MM.1S (cell line): ENCODE data around the gene AMIGO1.

ENCODE experiments used
- DNase-seq: peaks from one replicate; pipeline ENCODE4 v3.0.0-alpha.2; 2015
- H2AFZ ChIP-seq: fragments of 300-600 bp; sonication (generic); 2 replicates; pipeline ENCODE4 v1.6.0; 2016; ENCODE audit warnings: antibody characterized with exemption, low read length
- H3F3A ChIP-seq: fragments of 300-600 bp; sonication (generic); 2 replicates; pipeline ENCODE4 v1.6.1; 2016; ENCODE audit warnings: mild to moderate bottlenecking, antibody characterized with exemption, low read length, moderate library complexity, mixed read lengths; ENCODE audit not compliant: insufficient read depth
- H3K27ac ChIP-seq: fragments of 300-600 bp; sonication (generic); 2 replicates; pipeline ENCODE4 v1.5.1; 2016; ENCODE audit warnings: mild to moderate bottlenecking, low read length
- H3K27me3 ChIP-seq: fragments of 300-600 bp; sonication (generic); replicated peaks from 2 replicates; pipeline ENCODE4 v1.6.0; 2016; ENCODE audit warnings: low read length; ENCODE audit not compliant: insufficient read depth
- H3K36me3 ChIP-seq: fragments of 300-600 bp; sonication (generic); replicated peaks from 2 replicates; pipeline ENCODE4 v1.6.1; 2016; ENCODE audit warnings: mild to moderate bottlenecking, low read length, mixed read lengths; ENCODE audit not compliant: insufficient read depth
- H3K4me1 ChIP-seq: fragments of 300-600 bp; sonication (generic); 2 replicates; pipeline ENCODE4 v1.6.1; 2016; ENCODE audit warnings: low read length, mixed read lengths
- H3K4me2 ChIP-seq: fragments of 300-600 bp; sonication (generic); 2 replicates; pipeline ENCODE4 v1.6.0; 2016; ENCODE audit warnings: low read depth, low read length
- H3K4me3 ChIP-seq: fragments of 300-600 bp; sonication (generic); 2 replicates; pipeline ENCODE4 v1.5.1; 2016; ENCODE audit warnings: low read length, mixed read lengths
- H3K79me2 ChIP-seq: fragments of 300-600 bp; sonication (generic); 2 replicates; pipeline ENCODE4 v1.6.1; 2016; ENCODE audit warnings: mixed run types, low read length, mixed read lengths
- H3K9ac ChIP-seq: fragments of 300-600 bp; sonication (generic); 2 replicates; pipeline ENCODE4 v1.6.1; 2016; ENCODE audit warnings: low read length, mixed read lengths
- H3K9me2 ChIP-seq: fragments of 300-600 bp; sonication (generic); replicated peaks from 2 replicates; pipeline ENCODE4 v1.6.1; 2016; ENCODE audit warnings: mild to moderate bottlenecking, low read length, mixed read lengths; ENCODE audit not compliant: insufficient read depth
- H3K9me3 ChIP-seq: fragments of 300-600 bp; sonication (generic); replicated peaks from 2 replicates; pipeline ENCODE4 v1.6.1; 2016; ENCODE audit warnings: mild to moderate bottlenecking, low read length, mixed read lengths; ENCODE audit not compliant: insufficient read depth
- H4K20me1 ChIP-seq: fragments of 300-600 bp; sonication (generic); 2 replicates; pipeline ENCODE4 v1.6.1; 2016; ENCODE audit warnings: mild to moderate bottlenecking, low read length, moderate library complexity, mixed read lengths; ENCODE audit not compliant: insufficient read depth
- EZH2 ChIP-seq: fragments of 300-600 bp; sonication (generic); optimal IDR thresholded peaks from 2 replicates; pipeline ENCODE3; 2017; ENCODE audit warnings: low read depth, mild to moderate bottlenecking, antibody characterized with exemption, low read length, mixed read lengths
- EZH2phosphoT487 ChIP-seq: fragments of 300-600 bp; sonication (generic); IDR thresholded peaks from 2 replicates; pipeline ENCODE4 v1.6.1; 2018; ENCODE audit warnings: antibody characterized with exemption, low read length
- TF ChIP-seq, protein P1 (sequence below): fragments of 300-600 bp; sonication (generic); IDR thresholded peaks from 2 replicates; pipeline ENCODE4 v1.5.1; 2016; ENCODE audit warnings: antibody characterized with exemption, low read length, mixed read lengths

The AMIGO1 gene

DNA sequence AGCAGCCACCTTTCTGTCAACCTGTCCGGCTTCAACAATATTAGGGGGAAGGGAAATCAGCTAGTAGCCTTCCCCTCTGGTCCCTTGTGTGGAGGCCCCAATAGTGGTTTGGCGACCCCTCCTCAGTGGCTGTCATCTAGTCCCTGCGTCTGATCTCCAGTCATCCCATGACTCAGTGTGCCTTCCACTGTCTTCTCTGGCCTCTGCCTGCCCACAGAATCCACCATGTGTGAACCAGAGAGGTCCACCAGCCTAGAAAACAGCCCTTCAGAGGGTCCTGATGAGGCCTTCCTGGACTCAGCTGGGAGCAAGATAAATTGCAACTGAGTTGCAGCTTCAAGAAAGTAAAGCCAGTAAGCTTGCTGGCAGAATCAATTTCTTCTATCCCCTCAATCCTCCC lies 29.6 kb downstream of the AMIGO1 start:
- Histone ChIP-seq H3K36me3 (no peaks in the 10 kb centered on the region), H3F3A (no peaks in the 10 kb centered on the region), H3K4me2 (no peak overlapping the region), H3K27ac (no peak overlapping the region), H2AFZ (no peak overlapping the region), H3K9me3 (no peaks in the 10 kb centered on the region), H4K20me1 (no peaks in the 10 kb centered on the region), H3K27me3 (peaks cover 10% of the 10 kb centered on the region), H3K4me1 (no peaks in the 10 kb centered on the region), H3K9me2 (no peaks in the 10 kb centered on the region), H3K79me2 (0 out of 2 replicates have a peak, but pooled peaks cover 4% of the 10 kb centered on the region), H3K9ac (no peak overlapping the region), H3K4me3 (no peak overlapping the region)
- TF ChIP-seq, protein P1, sequence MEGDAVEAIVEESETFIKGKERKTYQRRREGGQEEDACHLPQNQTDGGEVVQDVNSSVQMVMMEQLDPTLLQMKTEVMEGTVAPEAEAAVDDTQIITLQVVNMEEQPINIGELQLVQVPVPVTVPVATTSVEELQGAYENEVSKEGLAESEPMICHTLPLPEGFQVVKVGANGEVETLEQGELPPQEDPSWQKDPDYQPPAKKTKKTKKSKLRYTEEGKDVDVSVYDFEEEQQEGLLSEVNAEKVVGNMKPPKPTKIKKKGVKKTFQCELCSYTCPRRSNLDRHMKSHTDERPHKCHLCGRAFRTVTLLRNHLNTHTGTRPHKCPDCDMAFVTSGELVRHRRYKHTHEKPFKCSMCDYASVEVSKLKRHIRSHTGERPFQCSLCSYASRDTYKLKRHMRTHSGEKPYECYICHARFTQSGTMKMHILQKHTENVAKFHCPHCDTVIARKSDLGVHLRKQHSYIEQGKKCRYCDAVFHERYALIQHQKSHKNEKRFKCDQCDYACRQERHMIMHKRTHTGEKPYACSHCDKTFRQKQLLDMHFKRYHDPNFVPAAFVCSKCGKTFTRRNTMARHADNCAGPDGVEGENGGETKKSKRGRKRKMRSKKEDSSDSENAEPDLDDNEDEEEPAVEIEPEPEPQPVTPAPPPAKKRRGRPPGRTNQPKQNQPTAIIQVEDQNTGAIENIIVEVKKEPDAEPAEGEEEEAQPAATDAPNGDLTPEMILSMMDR = no peak
- TF ChIP-seq EZH2phosphoT487 (no peak), EZH2 (no peak)
- no peak for DNase-seq

DNA sequence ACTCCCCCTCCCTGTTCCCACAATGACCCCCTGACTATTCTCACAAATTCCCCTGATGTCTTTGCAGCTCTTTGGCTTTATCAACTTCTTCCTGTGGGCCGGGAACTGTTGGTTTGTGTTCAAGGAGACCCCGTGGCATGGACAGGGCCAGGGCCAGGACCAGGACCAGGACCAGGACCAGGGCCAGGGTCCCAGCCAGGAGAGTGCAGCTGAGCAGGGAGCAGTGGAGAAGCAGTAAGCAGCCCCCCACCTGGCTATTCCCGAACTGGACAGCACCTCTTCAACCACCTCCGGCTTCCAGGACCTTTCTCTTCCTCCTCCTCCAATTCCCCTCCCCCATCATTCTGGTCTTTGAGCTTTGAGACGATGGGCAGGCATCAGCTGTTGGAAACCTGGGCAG lies 30.2 kb downstream of the AMIGO1 start:
- H3K9me3 ChIP-seq = no peaks in the 10 kb centered on the region
- H3K9ac ChIP-seq = no peak overlapping the region
- DNase-seq = no peak
- H4K20me1 ChIP-seq = no peaks in the 10 kb centered on the region
- H3K79me2 ChIP-seq = 0 out of 2 replicates have a peak, but pooled peaks cover under 1% of the 10 kb centered on the region
- H3K27me3 ChIP-seq = peaks cover 14% of the 10 kb centered on the region
- H3K4me3 ChIP-seq = no peak overlapping the region
- no peaks in the 10 kb centered on the region for H3K9me2 ChIP-seq
- no peak overlapping the region for H3K4me2 ChIP-seq
- H3K27ac ChIP-seq = no peak overlapping the region
- H3F3A ChIP-seq = no peaks in the 10 kb centered on the region
- H2AFZ ChIP-seq = no peak overlapping the region
- TF ChIP-seq EZH2phosphoT487 = no peak
- TF ChIP-seq, protein P1 = no peak
- H3K36me3 ChIP-seq = no peaks in the 10 kb centered on the region
- H3K4me1 ChIP-seq = no peaks in the 10 kb centered on the region

DNA sequence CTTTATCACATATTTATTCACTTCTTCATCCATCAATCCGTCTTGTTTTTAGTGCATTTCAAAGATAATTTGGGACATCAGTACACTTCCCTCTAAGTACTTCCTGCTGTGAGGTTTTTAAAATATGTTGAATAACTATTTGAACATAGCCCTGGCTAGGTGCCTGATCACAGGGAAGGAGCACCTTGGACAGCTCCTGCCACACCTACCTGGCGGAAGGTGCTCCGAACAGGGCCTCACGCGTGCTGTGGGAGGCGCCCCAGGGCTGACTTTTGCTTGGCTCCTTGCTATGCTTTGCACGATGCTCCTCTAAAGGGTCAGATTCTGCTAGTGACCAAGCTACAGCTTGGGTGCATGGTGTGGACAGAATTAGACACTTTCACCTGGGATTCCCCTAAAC lies 30.7 kb downstream of the AMIGO1 start:
- Histone ChIP-seq H3F3A (no peaks in the 10 kb centered on the region), H3K27me3 (peaks cover 14% of the 10 kb centered on the region), H2AFZ (no peak overlapping the region), H3K9me2 (no peaks in the 10 kb centered on the region), H3K9me3 (no peaks in the 10 kb centered on the region), H3K9ac (no peak overlapping the region), H4K20me1 (no peaks in the 10 kb centered on the region), H3K4me2 (no peak overlapping the region), H3K4me3 (no peak overlapping the region), H3K4me1 (no peaks in the 10 kb centered on the region), H3K27ac (no peak overlapping the region), H3K36me3 (no peaks in the 10 kb centered on the region), H3K79me2 (no peaks in the 10 kb centered on the region)
- TF ChIP-seq EZH2phosphoT487 (no peak), EZH2 (no peak)
- TF ChIP-seq, protein P1 = peak; percentile 12; the same call in 1 of the 2 replicates
- DNase-seq = peak; percentile 47
